IPS DF 6.9 (cell line): ENCODE measurements around the gene RGS6.

Source experiments
- DNase-seq: peaks from one replicate; pipeline ENCODE4 v3.0.0-alpha.2; 2013; ENCODE audit warnings: low read depth, low spot score
- H3K27ac ChIP-seq: one replicate; pipeline ENCODE4 v1.5.1; 2013; ENCODE audit warnings: low read length, control low read depth
- H3K27me3 ChIP-seq: 2 replicates; pipeline ENCODE4 v1.6.1; 2013; ENCODE audit warnings: mild to moderate bottlenecking, low read length; ENCODE audit not compliant: control insufficient read depth, insufficient read depth
- H3K36me3 ChIP-seq: 2 replicates; pipeline ENCODE4 v1.6.1; 2013; ENCODE audit warnings: low read length; ENCODE audit not compliant: control insufficient read depth, insufficient read depth
- H3K4me1 ChIP-seq: 2 replicates; pipeline ENCODE4 v1.6.1; 2013; ENCODE audit warnings: low read length; ENCODE audit not compliant: control insufficient read depth, insufficient read depth
- H3K4me3 ChIP-seq: 2 replicates; pipeline ENCODE4 v1.5.1; 2013; ENCODE audit warnings: mild to moderate bottlenecking, low read length
- H3K9me3 ChIP-seq: 2 replicates; pipeline ENCODE4 v1.6.1; 2013; ENCODE audit warnings: low read length, inconsistent platforms; ENCODE audit not compliant: control insufficient read depth, insufficient read depth
- whole genome bisulfite sequencing: extraction: QIAGEN DNeasy Blood & Tissue Kit; methylation state at CpG from one replicate; pipeline ENCODE4 v1.1.7; 2013; ENCODE audit warnings: mixed read lengths, missing lambda C conversion rate; ENCODE audit not compliant: insufficient read length, insufficient coverage; 5-methylcytosine and 5-hydroxymethylcytosine counted together

Gene RGS6

GRCh38 chr14:72478471-72478893, 546.3 kb downstream of the RGS6 start:
- no peaks in the 10 kb centered on the region for H3K27me3 ChIP-seq
- H3K27ac ChIP-seq = no peak overlapping the region
- no peak overlapping the region for H3K4me3 ChIP-seq
- no peaks in the 10 kb centered on the region for H3K9me3 ChIP-seq
- no CpG with 5 or more reads among the region's 8 CpGs for WGBS
- peaks cover 2% of the 10 kb centered on the region; the same call in 1 of the 2 replicates for H3K4me1 ChIP-seq
- DNase-seq = no peak
- H3K36me3 ChIP-seq = no peaks in the 10 kb centered on the region

- Histone ChIP-seq H3K27ac (no peak overlapping the region), H3K4me1 (peaks cover 2% of the 10 kb centered on the region; the same call in 1 of the 2 replicates), H3K27me3 (no peaks in the 10 kb centered on the region), H3K4me3 (no peak overlapping the region), H3K36me3 (no peaks in the 10 kb centered on the region), H3K9me3 (no peaks in the 10 kb centered on the region)
- no peak for DNase-seq
- no CpG with 5 or more reads among the region's 3 CpGs for WGBS
Measured at GRCh38 chr14:72479461-72479931, 547.3 kb downstream of the RGS6 start.

- H3K36me3 ChIP-seq = no peaks in the 10 kb centered on the region
- no peaks in the 10 kb centered on the region for H3K27me3 ChIP-seq
- H3K4me1 ChIP-seq = peaks cover 2% of the 10 kb centered on the region; the same call in 1 of the 2 replicates
- no peaks in the 10 kb centered on the region for H3K9me3 ChIP-seq
- no CpG with 5 or more reads among the region's 13 CpGs for WGBS
- no peak overlapping the region for H3K4me3 ChIP-seq
- DNase-seq = no peak
- no peak overlapping the region for H3K27ac ChIP-seq
Measured at GRCh38 chr14:72480464-72481243, 548.4 kb downstream of the RGS6 start.

DNA sequence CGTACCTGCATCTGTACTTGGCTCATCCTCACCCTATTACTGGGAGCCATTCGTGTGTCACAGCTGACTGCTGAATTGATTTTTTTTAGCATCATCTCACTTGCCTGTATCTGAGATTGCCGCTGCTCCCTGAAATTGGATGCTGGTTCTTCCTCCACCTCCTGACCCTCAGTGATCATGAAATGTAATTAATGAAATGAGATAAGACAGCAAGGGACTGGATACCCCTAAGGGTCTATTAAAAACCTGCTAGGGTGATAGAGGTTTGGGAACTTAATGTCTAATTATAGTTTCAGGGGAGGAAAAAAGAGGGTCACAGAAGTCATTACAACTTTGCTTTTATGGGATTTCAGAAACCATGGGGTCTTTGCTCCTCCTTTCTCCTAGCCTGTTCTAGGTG, 551.1 kb downstream of the RGS6 start:
- H3K27ac ChIP-seq = no peak overlapping the region
- WGBS = no CpG with 5 or more reads among the region's 3 CpGs
- H3K36me3 ChIP-seq = no peaks in the 10 kb centered on the region
- H3K9me3 ChIP-seq = no peaks in the 10 kb centered on the region
- DNase-seq = no peak
- H3K4me1 ChIP-seq = peaks cover 2% of the 10 kb centered on the region; the same call in 1 of the 2 replicates
- no peak overlapping the region for H3K4me3 ChIP-seq
- H3K27me3 ChIP-seq = no peaks in the 10 kb centered on the region

GRCh38 chr14:72485695-72486094, 553.5 kb downstream of the RGS6 start:
- H3K36me3 ChIP-seq = no peaks in the 10 kb centered on the region
- no peaks in the 10 kb centered on the region for H3K9me3 ChIP-seq
- H3K27ac ChIP-seq = no peak overlapping the region
- no peaks in the 10 kb centered on the region for H3K4me1 ChIP-seq
- no peak for DNase-seq
- no CpG with 5 or more reads among the region's 1 CpG for WGBS
- H3K4me3 ChIP-seq = no peak overlapping the region
- no peaks in the 10 kb centered on the region for H3K27me3 ChIP-seq

DNA sequence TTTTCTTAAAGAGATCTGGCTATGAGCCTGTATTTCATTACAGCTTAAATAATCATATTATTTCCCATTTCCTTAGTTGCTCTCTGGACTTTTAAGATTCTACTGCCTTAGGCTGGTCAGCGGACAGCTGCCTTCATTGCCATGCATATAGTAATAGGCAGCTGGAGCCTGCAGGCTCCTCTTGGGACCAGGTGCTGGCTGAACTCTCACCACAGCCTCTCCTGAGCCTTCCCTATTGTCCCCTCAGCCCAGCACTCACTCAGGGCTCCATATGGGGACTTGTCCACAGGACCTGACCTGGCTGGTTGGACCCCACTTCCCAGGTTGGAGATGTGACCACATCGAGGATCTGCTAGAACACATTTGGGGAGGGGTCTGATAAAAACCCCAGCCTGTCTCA, 556.3 kb downstream of the RGS6 start:
- Histone ChIP-seq H3K36me3 (no peaks in the 10 kb centered on the region), H3K4me3 (no peak overlapping the region), H3K27ac (no peak overlapping the region), H3K27me3 (no peaks in the 10 kb centered on the region), H3K4me1 (no peaks in the 10 kb centered on the region), H3K9me3 (no peaks in the 10 kb centered on the region)
- no peak for DNase-seq
- WGBS = no CpG with 5 or more reads among the region's 2 CpGs

- Histone ChIP-seq H3K27me3 (no peaks in the 10 kb centered on the region), H3K4me3 (no peak overlapping the region), H3K9me3 (no peaks in the 10 kb centered on the region), H3K27ac (no peak overlapping the region), H3K36me3 (no peaks in the 10 kb centered on the region; the same call in 1 of the 2 replicates), H3K4me1 (no peaks in the 10 kb centered on the region)
- no peak for DNase-seq
- no CpG with 5 or more reads among the region's 5 CpGs for WGBS
Measured at GRCh38 chr14:72492196-72492595, 560.0 kb downstream of the RGS6 start.

DNA sequence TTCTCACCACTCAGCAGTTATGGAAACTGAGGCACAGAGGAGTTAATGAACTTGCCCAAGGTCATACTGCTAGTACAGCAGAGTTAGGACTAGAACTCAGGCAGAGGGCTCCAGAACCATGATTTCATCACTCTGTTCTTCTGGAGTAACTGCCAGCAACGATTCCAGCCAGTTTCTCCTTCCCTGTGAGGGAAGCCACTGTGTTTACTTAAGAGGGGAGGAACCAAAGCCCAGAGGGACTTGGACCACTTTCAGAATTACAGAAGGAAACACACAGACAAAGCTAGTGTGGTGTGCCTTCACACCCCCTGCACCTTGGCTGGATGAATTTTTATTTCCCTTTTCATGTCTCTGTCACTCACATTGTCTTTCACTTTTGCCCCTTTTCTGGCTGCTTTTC, 563.4 kb downstream of the RGS6 start:
- no peaks in the 10 kb centered on the region for H3K4me1 ChIP-seq
- no peak overlapping the region for H3K4me3 ChIP-seq
- H3K27ac ChIP-seq = no peak overlapping the region
- no peak for DNase-seq
- no peaks in the 10 kb centered on the region for H3K9me3 ChIP-seq
- no peaks in the 10 kb centered on the region for H3K27me3 ChIP-seq
- no CpG with 5 or more reads among the region's 1 CpG for WGBS
- H3K36me3 ChIP-seq = no peaks in the 10 kb centered on the region; the same call in 1 of the 2 replicates

DNA sequence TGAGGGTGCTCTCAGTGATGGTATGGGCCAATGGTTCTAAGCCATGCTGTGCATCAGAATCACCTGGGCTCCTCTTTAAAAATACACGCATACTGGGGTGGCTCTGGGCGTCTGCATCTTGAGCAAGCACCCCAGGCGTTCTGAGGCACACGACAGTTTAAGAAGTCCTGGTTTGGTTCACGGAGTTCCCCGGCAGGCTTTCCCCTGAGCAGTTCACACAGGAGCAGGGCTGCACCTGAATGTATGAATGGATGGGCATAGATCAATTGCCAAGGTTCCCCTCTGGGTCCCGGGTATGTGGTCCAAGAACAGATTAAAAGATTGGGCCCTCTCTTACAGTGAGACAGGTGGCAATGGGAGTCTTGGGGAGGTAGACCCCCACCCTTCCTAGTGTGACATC, 566.4 kb downstream of the RGS6 start:
- H3K27me3 ChIP-seq = no peaks in the 10 kb centered on the region
- H3K4me1 ChIP-seq = no peaks in the 10 kb centered on the region
- H3K9me3 ChIP-seq = no peaks in the 10 kb centered on the region
- no peak for DNase-seq
- H3K36me3 ChIP-seq = no peaks in the 10 kb centered on the region; the same call in 1 of the 2 replicates
- H3K4me3 ChIP-seq = no peak overlapping the region
- WGBS = no CpG with 5 or more reads among the region's 7 CpGs
- H3K27ac ChIP-seq = no peak overlapping the region

GRCh38 chr14:72499746-72500145, 567.5 kb downstream of the RGS6 start:
- no peak for DNase-seq
- no peaks in the 10 kb centered on the region for H3K4me1 ChIP-seq
- H3K9me3 ChIP-seq = no peaks in the 10 kb centered on the region
- no peaks in the 10 kb centered on the region for H3K27me3 ChIP-seq
- no peak overlapping the region for H3K27ac ChIP-seq
- no CpG with 5 or more reads among the region's 5 CpGs for WGBS
- H3K4me3 ChIP-seq = no peak overlapping the region
- H3K36me3 ChIP-seq = no peaks in the 10 kb centered on the region; the same call in 1 of the 2 replicates
